Measurements from ENCODE around the gene LRRC75A. TPM values are rescaled to one million over a fixed set of nuclear protein-coding genes. Genes with fewer than 3 reads are reported as not detected.

The LRRC75A gene
- total RNA-seq, 1 experiment from 2014 or later: 10.1 TPM

- no peaks in the 10 kb centered on the region for H3K9me3 ChIP-seq (ENCODE audit: control insufficient read depth, low read depth, low read length)
- no peak overlapping the region for H4K5ac ChIP-seq (ENCODE audit: insufficient read length, low read depth, low read length)
- H2AFZ ChIP-seq (ENCODE audit: low read length): no peak overlapping the region
- no peak overlapping the region for H4K8ac ChIP-seq (replicated peaks; ENCODE audit: insufficient read length, low read depth, low read length)
- Mint-ChIP-seq H3K27ac (peak overlapping the region in 1 of 3 experiments; percentile 31; a peak in 1 of 7 replicates), H3K9me3 (peaks cover 0 to 2% of the 10 kb centered on the region in 2 experiments; a peak in 1 of 5 replicates), H3K4me3 (no peak overlapping the region), H3K36me3 (ENCODE audit: insufficient read depth in 1 of 3, low read depth in 3 of 3) (peaks cover 7 to 10% (median 9%) of the 10 kb centered on the region in 3 experiments), H3K4me1 (peaks cover 23 to 35% of the 10 kb centered on the region in 2 experiments), H3K27me3 (ENCODE audit: low read depth) (peaks cover 2% of the 10 kb centered on the region)
- peak; percentile 60 for DNase-seq
- peaks cover 3% of the 10 kb centered on the region; the same call in 1 of the 2 replicates for H3K79me2 ChIP-seq (ENCODE audit: insufficient read depth, low read length)
- no peak overlapping the region for H3T11ph ChIP-seq (ENCODE audit: low read length)
- H3K27me3 ChIP-seq (ENCODE audit: insufficient read depth, low read length): no peaks in the 10 kb centered on the region
- H3K14ac ChIP-seq (ENCODE audit: insufficient read depth, low read length): no peak overlapping the region
- H3K4ac ChIP-seq (ENCODE audit: low read depth, low read length): no peak overlapping the region
- H4K91ac ChIP-seq (ENCODE audit: insufficient read length, low read depth, low read length): no peak overlapping the region
- H2BK120ac ChIP-seq (ENCODE audit: low read depth, low read length, poor library complexity, severe bottlenecking): no peak overlapping the region
- no peak overlapping the region for H3K9ac ChIP-seq (ENCODE audit: extremely low read depth, insufficient read length, low read length)
- H3K56ac ChIP-seq (ENCODE audit: insufficient read length, low read depth, low read length): no peak overlapping the region
- H2BK20ac ChIP-seq (ENCODE audit: low read depth, low read length, poor library complexity, severe bottlenecking): no peak overlapping the region
- no peak overlapping the region for H3K4me2 ChIP-seq (ENCODE audit: insufficient read depth, insufficient read length, low read length)
- H2BK12ac ChIP-seq (ENCODE audit: insufficient read length, low read depth, low read length): no peak overlapping the region
- H3K79me1 ChIP-seq (ENCODE audit: insufficient read depth, low read depth, low read length, poor library complexity, severe bottlenecking): peaks cover 4% of the 10 kb centered on the region
- H3K18ac ChIP-seq (ENCODE audit: insufficient read length, low read depth, low read length): no peak overlapping the region
- H3K4me1 ChIP-seq (ENCODE audit: insufficient read depth, low read length): no peaks in the 10 kb centered on the region
- H3K23me2 ChIP-seq (ENCODE audit: insufficient read length, low read depth, low read length, poor library complexity, severe bottlenecking): peaks cover 5% of the 10 kb centered on the region
- no CpG with 5 or more reads among the region's 8 CpGs for WGBS (ENCODE audit: extremely low coverage, insufficient read length, low lambda C conversion rate)
- no peak overlapping the region for H3K23ac ChIP-seq (ENCODE audit: insufficient read length, low read depth, low read length)
- H2AK5ac ChIP-seq (ENCODE audit: insufficient read length, low read length): no peak overlapping the region
- H2BK15ac ChIP-seq (ENCODE audit: low read depth, low read length): no peak overlapping the region
- no peaks in the 10 kb centered on the region for H4K20me1 ChIP-seq (ENCODE audit: control insufficient read depth, insufficient read depth, insufficient read length)
- no peak for TF ChIP-seq CTCF (conservative IDR thresholded peaks at IDR 0.05)
- no peak overlapping the region for H3K27ac ChIP-seq (ENCODE audit: insufficient read length, low read depth, low read length)
- H2BK5ac ChIP-seq (ENCODE audit: insufficient read length, low read length): no peak overlapping the region
Observed at GRCh38 chr17:16434662-16435061, 57.3 kb downstream of the LRRC75A start.
